Mesendoderm (in vitro differentiated cells): ENCODE data around the gene FAM83B.

Experiments
- DNase-seq: peaks from one replicate; pipeline ENCODE4 v3.0.0; 2013
- H2AK5ac ChIP-seq: 2 replicates; pipeline ENCODE4 v1.6.1; 2013; ENCODE audit warnings: low read length, inconsistent platforms
- H2BK120ac ChIP-seq: 2 replicates; pipeline ENCODE4 v1.6.1; 2013; ENCODE audit warnings: low read depth, mild to moderate bottlenecking, low read length, moderate library complexity, mixed read lengths
- H2BK15ac ChIP-seq: replicated peaks from 2 replicates; pipeline ENCODE4 v1.6.1; 2013; ENCODE audit warnings: low read depth, mild to moderate bottlenecking, moderate library complexity
- H2BK5ac ChIP-seq: 2 replicates; pipeline ENCODE4 v1.6.1; 2013; ENCODE audit warnings: low read length, inconsistent platforms
- H3K18ac ChIP-seq: 2 replicates; pipeline ENCODE4 v1.6.1; 2013; ENCODE audit warnings: mild to moderate bottlenecking, low read length, mixed read lengths
- H3K23ac ChIP-seq: one replicate; pipeline ENCODE4 v1.6.1; 2013; ENCODE audit warnings: low read length
- H3K27ac ChIP-seq: 2 replicates; pipeline ENCODE4 v1.5.1; 2013; ENCODE audit warnings: low read depth, mild to moderate bottlenecking, inconsistent platforms, low read length, moderate library complexity
- H3K27me3 ChIP-seq: 2 replicates; pipeline ENCODE4 v1.6.1; 2013; ENCODE audit warnings: low read length, control low read depth, mild to moderate bottlenecking, inconsistent platforms; ENCODE audit not compliant: insufficient read depth, poor library complexity
- H3K36me3 ChIP-seq: 2 replicates; pipeline ENCODE4 v1.6.1; 2013; ENCODE audit warnings: low read length, inconsistent platforms; ENCODE audit not compliant: control insufficient read depth, insufficient read depth
- H3K4ac ChIP-seq: one replicate; pipeline ENCODE4 v1.6.1; 2013; ENCODE audit warnings: low read depth, mild to moderate bottlenecking, low read length, moderate library complexity
- H3K4me1 ChIP-seq: 2 replicates; pipeline ENCODE4 v1.6.1; 2013; ENCODE audit warnings: low read depth, low read length, inconsistent platforms; ENCODE audit not compliant: control insufficient read depth
- H3K4me2 ChIP-seq: 2 replicates; pipeline ENCODE4 v1.6.1; 2013; ENCODE audit warnings: low read length
- H3K4me3 ChIP-seq: 2 replicates; pipeline ENCODE4 v1.5.1; 2013; ENCODE audit warnings: mild to moderate bottlenecking, low read length
- H3K56ac ChIP-seq: one replicate; pipeline ENCODE4 v1.6.1; 2013; ENCODE audit warnings: low read length
- H3K79me1 ChIP-seq: 2 replicates; pipeline ENCODE4 v1.6.1; 2013; ENCODE audit warnings: low read length, inconsistent platforms
- H3K79me2 ChIP-seq: 2 replicates; pipeline ENCODE4 v1.6.1; 2013; ENCODE audit warnings: mild to moderate bottlenecking, low read length; ENCODE audit not compliant: control insufficient read depth, insufficient read depth
- H3K9ac ChIP-seq: 2 replicates; pipeline ENCODE4 v1.6.1; 2013; ENCODE audit warnings: low read length, inconsistent platforms
- H4K5ac ChIP-seq: one replicate; pipeline ENCODE4 v1.6.1; 2013; ENCODE audit warnings: low read length
- H4K8ac ChIP-seq: one replicate; pipeline ENCODE4 v1.6.1; 2013; ENCODE audit warnings: low read depth, mild to moderate bottlenecking, control low read depth, low read length, moderate library complexity
- WGBS: extraction: QIAGEN DNeasy Blood & Tissue Kit; methylation state at CpG from one replicate; pipeline ENCODE4 v1.1.7; 2013; ENCODE audit warnings: low lambda C conversion rate, missing lambda C conversion rate; ENCODE audit not compliant: insufficient coverage; ENCODE audit errors: extremely low coverage; 5-methylcytosine and 5-hydroxymethylcytosine counted together

Gene FAM83B

GRCh38 chr6:54899986-54900385 lies 53.4 kb downstream of the FAM83B start:
- H3K4me3 ChIP-seq, result no peak overlapping the region
- DNase-seq, result peak; percentile 27
- no peak overlapping the region for H3K9ac ChIP-seq
- no peak overlapping the region for H4K5ac ChIP-seq
- no peaks in the 10 kb centered on the region for H3K79me2 ChIP-seq
- peaks cover 2% of the 10 kb centered on the region for H3K4me1 ChIP-seq
- H3K27ac ChIP-seq, result no peak overlapping the region
- no peak overlapping the region for H3K4ac ChIP-seq
- no peak overlapping the region for H3K4me2 ChIP-seq
- H3K23ac ChIP-seq, result no peak overlapping the region
- H3K36me3 ChIP-seq, result no peaks in the 10 kb centered on the region
- no peak overlapping the region for H3K18ac ChIP-seq
- no peaks in the 10 kb centered on the region for H3K27me3 ChIP-seq
- H3K56ac ChIP-seq, result no peak overlapping the region
- no peak overlapping the region for H4K8ac ChIP-seq
- no peak overlapping the region for H2AK5ac ChIP-seq
- no peak overlapping the region for H2BK15ac ChIP-seq
- H3K79me1 ChIP-seq, result no peaks in the 10 kb centered on the region
- no peak overlapping the region for H2BK5ac ChIP-seq
- no peak overlapping the region for H2BK120ac ChIP-seq

DNA sequence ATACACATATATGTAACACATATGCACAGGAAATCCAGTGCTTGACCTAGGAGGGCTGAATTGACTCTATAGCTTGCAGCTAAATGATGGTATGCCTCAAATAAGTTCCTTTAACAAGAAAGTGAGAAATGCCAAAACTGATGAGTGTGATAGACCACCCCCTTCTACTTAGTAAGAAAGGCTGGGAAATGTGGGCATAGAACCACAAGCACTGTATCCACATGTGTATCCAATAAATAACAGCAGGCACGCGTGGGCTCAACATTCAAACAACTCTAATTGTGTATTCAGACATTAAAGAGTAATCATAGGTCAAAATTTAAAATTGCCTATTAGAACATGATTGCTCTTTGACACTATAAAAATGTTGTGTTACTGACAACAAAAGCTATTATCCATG lies 54.1 kb downstream of the FAM83B start:
- Histone ChIP-seq H4K8ac (peak overlapping the region; percentile 56), H3K79me2 (no peaks in the 10 kb centered on the region), H3K27ac (no peak overlapping the region), H3K56ac (no peak overlapping the region), H3K4me1 (peaks cover 2% of the 10 kb centered on the region), H3K4ac (no peak overlapping the region), H2BK5ac (no peak overlapping the region), H3K23ac (no peak overlapping the region), H2AK5ac (no peak overlapping the region), H2BK15ac (no peak overlapping the region), H3K9ac (no peak overlapping the region), H2BK120ac (no peak overlapping the region), H3K4me2 (no peak overlapping the region), H3K4me3 (no peak overlapping the region), H3K18ac (no peak overlapping the region), H4K5ac (no peak overlapping the region), H3K79me1 (no peaks in the 10 kb centered on the region), H3K27me3 (no peaks in the 10 kb centered on the region), H3K36me3 (no peaks in the 10 kb centered on the region)
- whole genome bisulfite sequencing, result no CpG with 5 or more reads among the region's 2 CpGs
- peak; percentile 24 for DNase-seq

GRCh38 chr6:54903884-54904283 lies 57.3 kb downstream of the FAM83B start:
- Histone ChIP-seq H3K9ac (no peak overlapping the region), H3K4me2 (no peak overlapping the region), H3K4me3 (no peak overlapping the region), H3K79me2 (no peaks in the 10 kb centered on the region), H2BK15ac (no peak overlapping the region), H2BK5ac (no peak overlapping the region), H3K56ac (no peak overlapping the region), H3K27me3 (no peaks in the 10 kb centered on the region), H3K4ac (no peak overlapping the region), H3K36me3 (no peaks in the 10 kb centered on the region), H3K18ac (no peak overlapping the region), H3K27ac (no peak overlapping the region), H3K23ac (no peak overlapping the region), H2BK120ac (no peak overlapping the region), H2AK5ac (no peak overlapping the region), H3K4me1 (peaks cover 2% of the 10 kb centered on the region), H3K79me1 (no peaks in the 10 kb centered on the region), H4K8ac (no peak overlapping the region), H4K5ac (no peak overlapping the region)
- DNase-seq, result no peak

- no peak overlapping the region for H2BK120ac ChIP-seq
- WGBS, result no CpG with 5 or more reads among the region's 1 CpG
- H3K23ac ChIP-seq, result no peak overlapping the region
- no peak overlapping the region for H3K4me2 ChIP-seq
- H2BK15ac ChIP-seq, result no peak overlapping the region
- no peaks in the 10 kb centered on the region for H3K79me2 ChIP-seq
- no peak overlapping the region for H3K18ac ChIP-seq
- no peak overlapping the region for H3K27ac ChIP-seq
- no peak overlapping the region for H2BK5ac ChIP-seq
- H4K8ac ChIP-seq, result no peak overlapping the region
- no peaks in the 10 kb centered on the region for H3K79me1 ChIP-seq
- H3K4me3 ChIP-seq, result no peak overlapping the region
- no peak overlapping the region for H4K5ac ChIP-seq
- DNase-seq, result no peak
- no peaks in the 10 kb centered on the region for H3K27me3 ChIP-seq
- H2AK5ac ChIP-seq, result no peak overlapping the region
- no peak overlapping the region for H3K4ac ChIP-seq
- H3K9ac ChIP-seq, result no peak overlapping the region
- no peaks in the 10 kb centered on the region for H3K36me3 ChIP-seq
- no peaks in the 10 kb centered on the region for H3K4me1 ChIP-seq
- no peak overlapping the region for H3K56ac ChIP-seq
These were observed 60.8 kb downstream of the FAM83B start for GRCh38 chr6:54907355-54907754.

DNA sequence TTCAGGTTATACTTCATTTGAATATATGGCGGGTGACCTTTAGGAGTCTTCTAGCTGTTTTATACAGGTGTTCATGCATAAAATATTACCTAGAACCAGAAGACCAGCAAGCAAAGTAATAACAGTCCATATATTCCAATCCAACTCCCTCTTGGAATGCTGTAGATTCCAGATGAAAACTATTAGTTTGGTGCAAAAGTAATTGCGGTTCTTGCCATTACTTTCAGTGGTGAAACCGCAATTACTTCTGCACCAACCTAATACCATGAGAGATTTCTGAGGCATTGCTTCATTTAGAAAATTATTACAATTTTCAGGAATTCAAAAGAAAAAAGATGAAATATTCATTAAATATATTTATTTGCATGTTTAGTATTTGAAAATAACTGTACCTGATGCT lies 62.6 kb downstream of the FAM83B start:
- no peaks in the 10 kb centered on the region for H3K27me3 ChIP-seq
- no peak overlapping the region for H2BK120ac ChIP-seq
- H2BK5ac ChIP-seq, result no peak overlapping the region
- no peaks in the 10 kb centered on the region for H3K36me3 ChIP-seq
- no peak overlapping the region for H2BK15ac ChIP-seq
- no peak overlapping the region for H3K4ac ChIP-seq
- no peak overlapping the region for H3K4me2 ChIP-seq
- no peak overlapping the region for H3K18ac ChIP-seq
- no peak overlapping the region for H4K5ac ChIP-seq
- H3K4me3 ChIP-seq, result no peak overlapping the region
- no peaks in the 10 kb centered on the region for H3K79me2 ChIP-seq
- no peak overlapping the region for H3K56ac ChIP-seq
- H4K8ac ChIP-seq, result no peak overlapping the region
- no peaks in the 10 kb centered on the region for H3K79me1 ChIP-seq
- H3K27ac ChIP-seq, result no peak overlapping the region
- H3K9ac ChIP-seq, result no peak overlapping the region
- no CpG with 5 or more reads among the region's 3 CpGs for WGBS
- no peak overlapping the region for H3K23ac ChIP-seq
- no peak for DNase-seq
- no peaks in the 10 kb centered on the region for H3K4me1 ChIP-seq
- H2AK5ac ChIP-seq, result no peak overlapping the region

DNA sequence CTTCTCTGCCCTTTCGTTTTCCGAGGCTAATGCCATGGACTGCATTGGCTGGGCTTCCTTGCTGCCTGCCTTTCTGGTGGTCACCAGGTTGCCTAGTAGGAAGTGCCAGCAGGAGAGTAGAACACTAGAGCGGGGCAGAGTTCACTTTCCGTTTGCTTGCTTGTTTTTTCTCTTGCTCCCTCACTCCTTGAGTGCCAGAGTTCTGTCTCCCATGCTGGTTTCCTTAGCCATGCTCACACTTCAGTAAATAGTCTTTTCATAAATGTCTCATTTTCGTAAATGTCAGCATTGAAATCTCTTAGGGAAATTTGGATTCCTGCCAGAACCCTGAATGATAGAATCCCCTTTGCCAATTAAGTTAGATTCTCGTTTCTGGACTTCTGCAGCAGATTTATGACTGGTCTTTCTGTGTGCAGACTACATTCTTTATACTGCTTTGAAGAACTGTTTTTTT lies 63.9 kb downstream of the FAM83B start:
- Histone ChIP-seq H3K79me1 (no peaks in the 10 kb centered on the region), H2BK120ac (no peak overlapping the region), H3K27me3 (no peaks in the 10 kb centered on the region), H3K36me3 (no peaks in the 10 kb centered on the region), H2AK5ac (no peak overlapping the region), H3K4ac (no peak overlapping the region), H3K18ac (no peak overlapping the region), H3K4me1 (no peaks in the 10 kb centered on the region), H4K5ac (no peak overlapping the region), H3K79me2 (no peaks in the 10 kb centered on the region), H3K4me2 (no peak overlapping the region), H3K4me3 (no peak overlapping the region), H4K8ac (no peak overlapping the region), H3K56ac (no peak overlapping the region), H2BK15ac (no peak overlapping the region), H3K23ac (no peak overlapping the region), H2BK5ac (no peak overlapping the region), H3K9ac (no peak overlapping the region), H3K27ac (no peak overlapping the region)
- no peak for DNase-seq
- WGBS, result no CpG with 5 or more reads among the region's 6 CpGs
